ENCODE measurements around the gene MRPS7. TPM values are rescaled to one million over a fixed set of nuclear protein-coding genes. Genes with fewer than 3 reads are reported as not detected.

MRPS7 gene
- total RNA-seq, 1 donor from 2014 or later = 55.0 TPM

- no peak overlapping the region for H3K27ac Mint-ChIP-seq (ENCODE audit: unreplicated experiment)
These were observed 23.4 kb downstream of the MRPS7 start for GRCh38 chr17:75285123-75285522.

GRCh38 chr17:75287221-75287620 lies 25.5 kb downstream of the MRPS7 start:
- FAIRE-seq (no peak), DNase-seq (ENCODE audit: low read depth) (no peak)
- Histone ChIP-seq H3K36me3 (ENCODE audit: insufficient read depth, low read length) (no peaks in the 10 kb centered on the region), H3K4me1 (ENCODE audit: insufficient read depth, low read length) (peaks cover 5% of the 10 kb centered on the region), H2AFZ (ENCODE audit: low read depth, low read length) (no peak overlapping the region), H3K27ac (ENCODE audit: low read depth, low read length) (no peak overlapping the region), H3K4me3 (ENCODE audit: insufficient read depth, low read depth, low read length) (no peak overlapping the region), H3K9me3 (ENCODE audit: insufficient read depth, low read depth, low read length) (no peaks in the 10 kb centered on the region), H3K9ac (ENCODE audit: low read length) (no peak overlapping the region), H3K79me2 (ENCODE audit: insufficient read depth, low read length) (peaks cover 3% of the 10 kb centered on the region), H4K20me1 (ENCODE audit: insufficient read depth, low read length) (no peaks in the 10 kb centered on the region), H3K4me2 (ENCODE audit: low read length) (no peak overlapping the region), H3K27me3 (ENCODE audit: insufficient read depth, low read length) (no peaks in the 10 kb centered on the region)
- Mint-ChIP-seq H3K4me3 (ENCODE audit: unreplicated experiment) (no peak overlapping the region), H3K9me3 (ENCODE audit: unreplicated experiment) (no peaks in the 10 kb centered on the region), H3K4me1 (ENCODE audit: low read depth, unreplicated experiment) (peaks cover 4% of the 10 kb centered on the region), H3K27ac (ENCODE audit: unreplicated experiment) (no peak overlapping the region), H3K27me3 (ENCODE audit: low read depth, unreplicated experiment) (no peaks in the 10 kb centered on the region), H3K36me3 (ENCODE audit: low read depth, unreplicated experiment) (peaks cover 3% of the 10 kb centered on the region)
- TF ChIP-seq CTCF (IDR thresholded peaks at IDR 0.05; ENCODE audit: insufficient read depth, low read depth, low read length) = no peak
- no peak for TF ChIP-seq EZH2 (IDR thresholded peaks at IDR 0.05; ENCODE audit: insufficient read depth, low read length)

More at GRCh38 chr17:75285123-75285522, 23.4 kb downstream of the MRPS7 start:
- peaks cover 4% of the 10 kb centered on the region for H3K4me1 Mint-ChIP-seq (ENCODE audit: low read depth, unreplicated experiment)
- Histone ChIP-seq H2AFZ (ENCODE audit: low read depth, low read length) (no peak overlapping the region), H3K4me1 (ENCODE audit: insufficient read depth, low read length) (peaks cover 3% of the 10 kb centered on the region), H3K4me2 (ENCODE audit: low read length) (no peak overlapping the region), H3K9ac (ENCODE audit: low read length) (no peak overlapping the region), H3K9me3 (ENCODE audit: insufficient read depth, low read depth, low read length) (no peaks in the 10 kb centered on the region), H3K27ac (ENCODE audit: low read depth, low read length) (no peak overlapping the region), H3K36me3 (ENCODE audit: insufficient read depth, low read length) (no peaks in the 10 kb centered on the region), H3K79me2 (ENCODE audit: insufficient read depth, low read length) (peaks cover 3% of the 10 kb centered on the region), H3K4me3 (ENCODE audit: insufficient read depth, low read depth, low read length) (no peak overlapping the region), H3K27me3 (ENCODE audit: insufficient read depth, low read length) (no peaks in the 10 kb centered on the region), H4K20me1 (ENCODE audit: insufficient read depth, low read length) (no peaks in the 10 kb centered on the region)
- H3K36me3 Mint-ChIP-seq (ENCODE audit: low read depth, unreplicated experiment) = peaks cover 3% of the 10 kb centered on the region
- no peak for TF ChIP-seq CTCF (IDR thresholded peaks at IDR 0.05; ENCODE audit: insufficient read depth, low read depth, low read length)
- TF ChIP-seq EZH2 (IDR thresholded peaks at IDR 0.05; ENCODE audit: insufficient read depth, low read length) = no peak
- no peak for FAIRE-seq
- H3K9me3 Mint-ChIP-seq (ENCODE audit: unreplicated experiment) = no peaks in the 10 kb centered on the region
- DNase-seq (ENCODE audit: low read depth) = no peak
- H3K27me3 Mint-ChIP-seq (ENCODE audit: low read depth, unreplicated experiment) = no peaks in the 10 kb centered on the region
- H3K4me3 Mint-ChIP-seq (ENCODE audit: unreplicated experiment) = no peak overlapping the region

- Histone ChIP-seq H3K27me3 (ENCODE audit: insufficient read depth, low read length) (no peaks in the 10 kb centered on the region), H3K4me3 (ENCODE audit: insufficient read depth, low read depth, low read length) (peak overlapping the region; percentile 81), H3K9me3 (ENCODE audit: insufficient read depth, low read depth, low read length) (no peaks in the 10 kb centered on the region), H3K36me3 (ENCODE audit: insufficient read depth, low read length) (no peaks in the 10 kb centered on the region), H4K20me1 (ENCODE audit: insufficient read depth, low read length) (no peaks in the 10 kb centered on the region), H3K27ac (ENCODE audit: low read depth, low read length) (no peak overlapping the region), H3K79me2 (ENCODE audit: insufficient read depth, low read length) (peaks cover 3% of the 10 kb centered on the region), H3K9ac (ENCODE audit: low read length) (peak overlapping the region; percentile 82), H3K4me2 (ENCODE audit: low read length) (peak overlapping the region; percentile 98), H3K4me1 (ENCODE audit: insufficient read depth, low read length) (peaks cover 5% of the 10 kb centered on the region), H2AFZ (ENCODE audit: low read depth, low read length) (no peak overlapping the region)
- FAIRE-seq (no peak), DNase-seq (ENCODE audit: low read depth) (no peak)
- H3K27me3 Mint-ChIP-seq (ENCODE audit: low read depth, unreplicated experiment) = no peaks in the 10 kb centered on the region
- H3K27ac Mint-ChIP-seq (ENCODE audit: unreplicated experiment) = no peak overlapping the region
- peaks cover 3% of the 10 kb centered on the region for H3K36me3 Mint-ChIP-seq (ENCODE audit: low read depth, unreplicated experiment)
- no peaks in the 10 kb centered on the region for H3K9me3 Mint-ChIP-seq (ENCODE audit: unreplicated experiment)
- H3K4me1 Mint-ChIP-seq (ENCODE audit: low read depth, unreplicated experiment) = peaks cover 4% of the 10 kb centered on the region
- peak overlapping the region; percentile 78 for H3K4me3 Mint-ChIP-seq (ENCODE audit: unreplicated experiment)
- TF ChIP-seq CTCF (IDR thresholded peaks at IDR 0.05; ENCODE audit: insufficient read depth, low read depth, low read length) (no peak), EZH2 (IDR thresholded peaks at IDR 0.05; ENCODE audit: insufficient read depth, low read length) (no peak)
These were observed 26.7 kb downstream of the MRPS7 start for GRCh38 chr17:75288359-75288758.
